Tibial nerve (tissue), 4 donors: Measurements from ENCODE around the gene CDKN1B. TPM values are rescaled to one million over a fixed set of nuclear protein-coding genes. Genes with fewer than 3 reads are reported as not detected.
"Not testable (repeated sequence)": the region's sequence is repeated elsewhere in the genome, so short reads cannot be mapped to it uniquely, and the experiment has no call there.

ENCODE experiments used
- DNase-seq, 2 donors: peaks; one replicate each; pipeline ENCODE4 v3.0.0-alpha.2; 2019; ENCODE audit warnings: low spot score in 2 of 2
- H3K27ac ChIP-seq, 4 donors: fragments of 200-600 bp; sonication (generic) in 3 of 4; one replicate each; pipeline ENCODE4 v1.5.1; 2017 to 2019; ENCODE audit warnings: mild to moderate bottlenecking in 1 of 4
- H3K27me3 ChIP-seq, 2 donors: fragments of 200-600 bp; sonication (generic) in 1 of 2; one replicate each; pipeline versions ENCODE4 v1.5.1 to v1.6.0; 2017 to 2019
- H3K36me3 ChIP-seq, 3 donors: fragments of 200-600 bp; sonication (generic); one replicate each; pipeline ENCODE4 v1.5.1; 2018 to 2019
- H3K4me1 ChIP-seq, 4 donors: fragments of 200-600 bp; sonication (generic) in 3 of 4; one replicate each; pipeline ENCODE4 v1.5.1; 2017 to 2019
- H3K4me3 ChIP-seq, 4 donors: fragments of 200-600 bp; sonication (generic) in 3 of 4; one replicate each; pipeline ENCODE4 v1.5.1; 2017 to 2019; ENCODE audit warnings: mild to moderate bottlenecking in 1 of 4, moderate library complexity in 1 of 4
- H3K9me3 ChIP-seq, 4 donors: fragments of 200-600 bp; sonication (generic) in 3 of 4; one replicate each; pipeline ENCODE4 v1.5.1; 2017 to 2019
- EP300 ChIP-seq, 2 donors: sonication (generic); formaldehyde crosslinking; IDR thresholded peaks; one replicate each; pipeline ENCODE4 v1.6.1; 2017; ENCODE audit warnings: antibody characterized with exemption in 2 of 2, mild to moderate bottlenecking in 1 of 2
- POLR2A ChIP-seq, 2 donors: fragments of 450-650 bp; IDR thresholded peaks; one replicate each; pipeline ENCODE4 v1.6.1; 2017; ENCODE audit warnings: antibody characterized with exemption in 2 of 2, mild to moderate bottlenecking in 2 of 2, moderate library complexity in 2 of 2
- WGBS, 2 donors: methylation state at CpG; one replicate each; pipeline ENCODE4 v1.1.5; 2018; 5-methylcytosine and 5-hydroxymethylcytosine counted together
- total RNA-seq, 4 donors: library from RNA; depleted of rRNA; stranded (reverse); fragments of >200 nt; gene quantifications; one replicate each; pipeline ENCODE4 v1.1.0, GENCODE V29; 2016
- TF ChIP-seq, protein P1 (sequence below), 5 experiments: fragments of 200-600 bp in 3 of 5; fragments of 450-650 bp in 2 of 5; sonication (generic) in 3 of 5; IDR thresholded peaks; one replicate each; pipeline ENCODE4 v1.5.1; 2016 to 2019; ENCODE audit warnings: antibody characterized with exemption in 5 of 5, mild to moderate bottlenecking in 3 of 5, moderate library complexity in 2 of 5

The CDKN1B gene
- total RNA-seq, 4 donors from 2014 or later: 77.4 to 142 (median 114) TPM

DNA sequence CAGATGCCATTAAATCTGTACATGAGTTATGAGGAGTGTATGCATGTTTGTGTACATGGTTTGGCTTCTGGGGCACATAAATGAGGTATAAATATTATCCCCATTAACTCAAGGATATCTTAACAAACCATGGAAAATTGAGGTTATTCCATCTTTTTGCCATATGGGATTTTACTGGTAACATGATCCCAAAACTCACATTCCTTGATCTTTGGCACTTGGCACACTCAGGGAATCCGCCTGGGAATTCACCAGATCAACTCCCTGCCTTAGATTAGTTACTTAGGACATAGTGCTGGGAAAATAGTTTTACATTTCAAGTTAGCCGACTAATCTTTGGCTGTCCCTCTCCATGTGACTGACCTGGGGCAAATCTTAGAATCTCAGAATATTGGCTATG is 16.9 kb downstream of the CDKN1B start:
- H3K4me1 ChIP-seq: peaks cover 0 to 41% (median 3%) of the 10 kb centered on the region in 4 donors
- TF ChIP-seq POLR2A (IDR thresholded peaks at IDR 0.05) (no peak), EP300 (IDR thresholded peaks at IDR 0.05) (no peak)
- TF ChIP-seq, protein P1, sequence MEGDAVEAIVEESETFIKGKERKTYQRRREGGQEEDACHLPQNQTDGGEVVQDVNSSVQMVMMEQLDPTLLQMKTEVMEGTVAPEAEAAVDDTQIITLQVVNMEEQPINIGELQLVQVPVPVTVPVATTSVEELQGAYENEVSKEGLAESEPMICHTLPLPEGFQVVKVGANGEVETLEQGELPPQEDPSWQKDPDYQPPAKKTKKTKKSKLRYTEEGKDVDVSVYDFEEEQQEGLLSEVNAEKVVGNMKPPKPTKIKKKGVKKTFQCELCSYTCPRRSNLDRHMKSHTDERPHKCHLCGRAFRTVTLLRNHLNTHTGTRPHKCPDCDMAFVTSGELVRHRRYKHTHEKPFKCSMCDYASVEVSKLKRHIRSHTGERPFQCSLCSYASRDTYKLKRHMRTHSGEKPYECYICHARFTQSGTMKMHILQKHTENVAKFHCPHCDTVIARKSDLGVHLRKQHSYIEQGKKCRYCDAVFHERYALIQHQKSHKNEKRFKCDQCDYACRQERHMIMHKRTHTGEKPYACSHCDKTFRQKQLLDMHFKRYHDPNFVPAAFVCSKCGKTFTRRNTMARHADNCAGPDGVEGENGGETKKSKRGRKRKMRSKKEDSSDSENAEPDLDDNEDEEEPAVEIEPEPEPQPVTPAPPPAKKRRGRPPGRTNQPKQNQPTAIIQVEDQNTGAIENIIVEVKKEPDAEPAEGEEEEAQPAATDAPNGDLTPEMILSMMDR (IDR thresholded peaks at IDR 0.05): no peak
- DNase-seq: no peak
- H3K36me3 ChIP-seq: no peaks in the 10 kb centered on the region
- peak overlapping the region in 3 of 4 donors; percentile 56 to 82 (median 72) for H3K27ac ChIP-seq
- no peaks in the 10 kb centered on the region for H3K9me3 ChIP-seq
- WGBS, 2 donors: 42 to 54% methylated on average over 2 of the region's 2 CpGs
- no peaks in the 10 kb centered on the region for H3K27me3 ChIP-seq
- H3K4me3 ChIP-seq: no peak overlapping the region

GRCh38 chr12:12734561-12735071 is 17.4 kb downstream of the CDKN1B start:
- 39 to 41% methylated on average over 8 of the region's 8 CpGs for WGBS, 2 donors

GRCh38 chr12:12735301-12735700 is 18.1 kb downstream of the CDKN1B start:
- WGBS, 2 donors: 87 to 100% methylated on average over 1 of the region's 1 CpG
- Histone ChIP-seq H3K36me3 (no peaks in the 10 kb centered on the region), H3K27me3 (no peaks in the 10 kb centered on the region), H3K9me3 (no peaks in the 10 kb centered on the region), H3K4me1 (peaks cover 0 to 41% (median 3%) of the 10 kb centered on the region in 4 donors), H3K27ac (peak overlapping the region in 3 of 4 donors; percentile 56 to 82 (median 72)), H3K4me3 (no peak overlapping the region)
- no peak for TF ChIP-seq POLR2A (IDR thresholded peaks at IDR 0.05)
- TF ChIP-seq EP300 (IDR thresholded peaks at IDR 0.05): no peak
- TF ChIP-seq, protein P1 (IDR thresholded peaks at IDR 0.05): no peak
- DNase-seq: no peak

More at GRCh38 chr12:12734561-12735071, 17.4 kb downstream of the CDKN1B start:
- H3K4me3 ChIP-seq: peak overlapping the region in 1 of 4 donors; percentile 6
- TF ChIP-seq POLR2A (IDR thresholded peaks at IDR 0.05): no peak
- TF ChIP-seq, protein P1 (IDR thresholded peaks at IDR 0.05): no peak
- TF ChIP-seq EP300 (IDR thresholded peaks at IDR 0.05): no peak
- DNase-seq: no peak
- no peaks in the 10 kb centered on the region for H3K9me3 ChIP-seq
- H3K27ac ChIP-seq: peak overlapping the region in 3 of 4 donors; percentile 56 to 82 (median 72)
- no peaks in the 10 kb centered on the region for H3K27me3 ChIP-seq
- H3K36me3 ChIP-seq: no peaks in the 10 kb centered on the region
- peaks cover 0 to 41% (median 3%) of the 10 kb centered on the region in 4 donors for H3K4me1 ChIP-seq

DNA sequence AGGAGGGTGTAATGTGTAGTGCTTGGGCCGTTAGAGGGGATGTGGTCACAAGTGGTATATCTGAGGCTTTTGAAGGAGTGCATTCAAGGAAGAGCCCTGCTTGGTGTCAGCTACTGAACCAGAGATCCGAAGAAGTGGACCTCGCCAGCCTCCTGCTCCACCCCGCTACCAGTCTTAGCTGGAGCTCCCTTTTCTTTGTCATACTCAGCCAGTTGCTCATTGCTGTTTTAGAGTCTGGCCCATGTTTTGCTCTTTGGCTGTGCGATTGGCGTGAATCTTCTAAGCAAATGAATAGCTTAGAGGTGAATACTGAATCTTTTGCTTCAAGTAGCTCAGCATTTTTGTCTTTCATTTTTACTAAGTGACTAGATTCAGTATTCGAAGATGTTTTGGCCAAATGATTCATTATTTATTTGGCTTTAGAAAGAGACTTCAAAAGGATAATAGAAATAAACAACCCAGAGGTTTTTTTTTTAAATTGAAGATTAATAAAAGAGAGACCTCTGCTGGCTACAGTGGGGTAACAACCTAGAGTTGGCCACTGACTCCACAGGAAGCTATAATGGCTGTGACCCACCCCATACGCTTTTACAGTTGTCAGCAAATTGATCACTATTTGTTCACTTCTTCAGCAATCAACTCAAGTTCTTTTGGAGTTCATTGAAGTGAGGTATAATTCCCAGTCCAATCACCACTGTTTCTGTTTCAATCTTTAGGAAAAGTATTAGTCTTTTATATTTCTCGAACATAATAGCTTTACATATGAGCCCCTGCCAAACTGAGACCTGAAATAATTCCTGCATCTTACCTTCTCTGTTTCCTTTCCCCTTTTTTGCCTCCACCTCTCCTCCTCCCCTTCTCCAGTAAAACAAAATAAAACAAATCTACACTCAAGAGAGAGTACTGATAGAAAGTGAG is 19.9 kb downstream of the CDKN1B start:
- Histone ChIP-seq H3K36me3 (no peaks in the 10 kb centered on the region), H3K27me3 (no peaks in the 10 kb centered on the region), H3K9me3 (no peaks in the 10 kb centered on the region), H3K4me1 (peaks cover 0 to 50% (median 3%) of the 10 kb centered on the region in 4 donors), H3K4me3 (peak overlapping the region in 1 of 4 donors; percentile 15), H3K27ac (peak overlapping the region; percentile 4 to 82 (median 68))
- 39 to 51% methylated on average over 9 of the region's 9 CpGs for WGBS, 2 donors
- no peak for DNase-seq
- TF ChIP-seq EP300 (IDR thresholded peaks at IDR 0.05) (peak in 1 of 2 donors; percentile 14), POLR2A (IDR thresholded peaks at IDR 0.05) (no peak)
- TF ChIP-seq, protein P1 (IDR thresholded peaks at IDR 0.05): peak; percentile 25 to 54 (median 47)

GRCh38 chr12:12738152-12738551 is 21.0 kb downstream of the CDKN1B start:
- not testable (repeated sequence) for H3K4me3 ChIP-seq, H3K36me3 ChIP-seq, H3K27me3 ChIP-seq, H3K27ac ChIP-seq, DNase-seq, H3K9me3 ChIP-seq
- H3K4me1 ChIP-seq: peaks cover 0 to 50% (median 3%) of the 10 kb centered on the region in 4 donors
- 87 to 88% methylated on average over 2 of the region's 2 CpGs for WGBS, 2 donors
